ENCODE results near the gene PRKG2.

Gene PRKG2

DNA sequence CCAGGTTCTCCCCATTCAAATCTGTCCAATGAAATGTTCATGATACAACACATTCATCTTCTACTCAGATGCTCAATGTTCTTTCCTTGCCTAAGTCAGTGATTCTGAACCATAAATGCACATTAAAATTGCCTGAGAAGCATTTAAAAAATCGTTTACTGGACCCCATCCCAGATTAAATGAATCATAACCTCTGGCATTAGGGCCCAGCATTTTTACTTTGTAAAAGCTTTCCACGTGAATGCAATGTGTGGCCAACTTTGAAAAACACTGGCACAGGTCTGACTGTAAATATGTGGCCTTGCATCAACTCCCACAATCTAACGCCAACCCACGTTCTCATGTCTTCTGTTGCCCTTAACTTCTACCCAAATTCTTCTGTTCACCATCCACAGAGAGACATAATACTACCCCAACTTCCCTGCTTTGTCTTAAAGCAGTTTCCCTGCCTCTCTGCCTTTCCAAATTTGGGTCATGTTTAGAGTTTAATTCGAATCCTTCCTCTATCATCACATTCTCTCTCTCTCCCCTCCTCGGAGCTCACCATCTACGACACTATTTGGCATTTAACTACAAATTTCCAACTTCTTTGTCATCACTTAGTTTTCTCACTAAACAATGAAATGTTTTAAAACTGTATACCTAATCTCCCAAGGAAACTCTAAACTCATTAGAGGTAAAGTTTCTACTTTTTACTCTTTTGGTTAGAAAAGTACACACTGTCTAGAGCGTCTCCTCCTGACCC is 78.7 kb downstream of the PRKG2 start:
- no peaks in the 10 kb centered on the region for H3K4me1 ChIP-seq (ENCODE audit: insufficient read depth, low read length)
- no peak overlapping the region for H3K4me3 ChIP-seq (ENCODE audit: low read length)
- H3K27me3 ChIP-seq (ENCODE audit: insufficient read depth, low read length) = no peaks in the 10 kb centered on the region
- no peaks in the 10 kb centered on the region for H3K36me3 ChIP-seq (ENCODE audit: insufficient read depth, low read length)
- H2AFZ ChIP-seq (ENCODE audit: low read depth, low read length) = no peak overlapping the region
- no peaks in the 10 kb centered on the region for H3K9me3 ChIP-seq (ENCODE audit: low read length)

DNA sequence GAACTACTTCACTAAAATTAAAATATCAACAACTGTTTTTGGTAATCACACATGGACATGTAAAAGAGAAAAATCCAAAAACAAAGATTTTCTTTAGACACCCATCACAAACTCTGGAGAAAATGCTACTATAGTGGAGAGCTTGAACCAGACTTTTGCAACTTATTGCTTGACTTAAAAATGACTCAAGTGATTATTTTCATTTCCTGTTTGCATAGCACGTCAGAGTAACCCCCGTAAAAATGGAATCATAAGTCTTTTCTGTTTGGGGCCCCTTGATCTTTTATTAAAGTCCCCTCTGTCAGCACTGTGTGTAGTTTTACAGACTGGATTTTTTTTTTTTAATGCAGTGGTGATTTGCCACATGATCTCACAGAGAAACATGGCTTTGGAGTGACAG is 79.5 kb downstream of the PRKG2 start:
- Histone ChIP-seq H3K9me3 (ENCODE audit: low read length) (no peaks in the 10 kb centered on the region), H3K4me3 (ENCODE audit: low read length) (no peak overlapping the region), H3K36me3 (ENCODE audit: insufficient read depth, low read length) (no peaks in the 10 kb centered on the region), H3K4me1 (ENCODE audit: insufficient read depth, low read length) (no peaks in the 10 kb centered on the region), H3K27me3 (ENCODE audit: insufficient read depth, low read length) (no peaks in the 10 kb centered on the region), H2AFZ (ENCODE audit: low read depth, low read length) (no peak overlapping the region)

DNA sequence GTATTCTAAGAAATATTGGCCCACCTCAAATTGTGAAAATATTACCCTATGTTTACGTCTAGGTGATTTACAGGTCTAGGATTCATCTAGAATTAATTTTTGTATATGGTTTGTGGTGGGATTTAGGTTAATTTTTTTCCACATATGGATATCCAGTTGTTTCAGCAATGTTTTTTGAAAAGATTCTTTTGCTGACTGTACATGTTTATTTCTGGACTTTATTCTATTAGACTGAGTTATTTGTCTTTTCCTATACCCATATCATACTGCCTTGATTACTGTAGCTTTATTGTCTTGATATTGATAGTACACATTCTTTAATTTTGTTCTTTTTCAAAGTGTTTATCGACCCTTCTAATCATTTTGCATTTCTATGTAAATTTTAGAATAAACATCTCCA is 83.5 kb downstream of the PRKG2 start:
- Histone ChIP-seq H3K9me3 (ENCODE audit: low read length) (no peaks in the 10 kb centered on the region), H3K4me3 (ENCODE audit: low read length) (no peak overlapping the region), H3K27me3 (ENCODE audit: insufficient read depth, low read length) (no peaks in the 10 kb centered on the region), H2AFZ (ENCODE audit: low read depth, low read length) (no peak overlapping the region), H3K4me1 (ENCODE audit: insufficient read depth, low read length) (no peaks in the 10 kb centered on the region), H3K36me3 (ENCODE audit: insufficient read depth, low read length) (no peaks in the 10 kb centered on the region)

DNA sequence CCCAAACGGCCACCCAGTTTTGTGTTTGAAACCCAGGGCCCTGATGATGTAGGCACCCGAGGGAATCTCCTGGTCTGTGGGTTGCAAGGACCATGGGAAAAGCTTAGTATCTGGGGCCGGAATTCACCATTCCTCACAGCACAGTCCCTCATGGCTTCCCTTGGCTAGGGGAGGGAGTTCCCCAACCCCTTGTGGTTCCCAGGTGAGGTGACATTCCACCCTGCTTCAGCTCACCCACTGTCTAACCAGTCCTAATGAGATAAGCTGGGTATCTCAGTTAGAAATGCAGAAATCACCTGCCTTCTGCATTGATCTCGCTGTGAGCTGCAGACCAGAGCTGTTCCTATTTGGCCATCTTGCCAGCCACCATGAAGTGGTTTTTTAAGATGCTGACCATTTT is 84.0 kb downstream of the PRKG2 start:
- Histone ChIP-seq H3K36me3 (ENCODE audit: insufficient read depth, low read length) (no peaks in the 10 kb centered on the region), H2AFZ (ENCODE audit: low read depth, low read length) (no peak overlapping the region), H3K9me3 (ENCODE audit: low read length) (no peaks in the 10 kb centered on the region), H3K27me3 (ENCODE audit: insufficient read depth, low read length) (no peaks in the 10 kb centered on the region), H3K4me3 (ENCODE audit: low read length) (no peak overlapping the region), H3K4me1 (ENCODE audit: insufficient read depth, low read length) (no peaks in the 10 kb centered on the region)

- no peak overlapping the region for H2AFZ ChIP-seq (ENCODE audit: low read depth, low read length)
- H3K9me3 ChIP-seq (ENCODE audit: low read length) = no peaks in the 10 kb centered on the region
- no peaks in the 10 kb centered on the region for H3K36me3 ChIP-seq (ENCODE audit: insufficient read depth, low read length)
Observed at GRCh38 chr4:81130569-81130968, 84.5 kb downstream of the PRKG2 start.

GRCh38 chr4:81120055-81120454 is 95.0 kb downstream of the PRKG2 start:
- Histone ChIP-seq H3K36me3 (ENCODE audit: insufficient read depth, low read length) (no peaks in the 10 kb centered on the region), H3K9me3 (ENCODE audit: low read length) (no peaks in the 10 kb centered on the region), H3K4me1 (ENCODE audit: insufficient read depth, low read length) (no peaks in the 10 kb centered on the region), H2AFZ (ENCODE audit: low read depth, low read length) (no peak overlapping the region), H3K27me3 (ENCODE audit: insufficient read depth, low read length) (no peaks in the 10 kb centered on the region), H3K4me3 (ENCODE audit: low read length) (no peak overlapping the region)

More at GRCh38 chr4:81130569-81130968, 84.5 kb downstream of the PRKG2 start:
- Histone ChIP-seq H3K4me1 (ENCODE audit: insufficient read depth, low read length) (no peaks in the 10 kb centered on the region), H3K4me3 (ENCODE audit: low read length) (no peak overlapping the region), H3K27me3 (ENCODE audit: insufficient read depth, low read length) (no peaks in the 10 kb centered on the region)

GRCh38 chr4:81118086-81118485 is 96.9 kb downstream of the PRKG2 start:
- Histone ChIP-seq H3K27me3 (ENCODE audit: insufficient read depth, low read length) (no peaks in the 10 kb centered on the region), H3K4me1 (ENCODE audit: insufficient read depth, low read length) (no peaks in the 10 kb centered on the region), H3K4me3 (ENCODE audit: low read length) (no peak overlapping the region), H3K9me3 (ENCODE audit: low read length) (no peaks in the 10 kb centered on the region), H2AFZ (ENCODE audit: low read depth, low read length) (no peak overlapping the region), H3K36me3 (ENCODE audit: insufficient read depth, low read length) (no peaks in the 10 kb centered on the region)

DNA sequence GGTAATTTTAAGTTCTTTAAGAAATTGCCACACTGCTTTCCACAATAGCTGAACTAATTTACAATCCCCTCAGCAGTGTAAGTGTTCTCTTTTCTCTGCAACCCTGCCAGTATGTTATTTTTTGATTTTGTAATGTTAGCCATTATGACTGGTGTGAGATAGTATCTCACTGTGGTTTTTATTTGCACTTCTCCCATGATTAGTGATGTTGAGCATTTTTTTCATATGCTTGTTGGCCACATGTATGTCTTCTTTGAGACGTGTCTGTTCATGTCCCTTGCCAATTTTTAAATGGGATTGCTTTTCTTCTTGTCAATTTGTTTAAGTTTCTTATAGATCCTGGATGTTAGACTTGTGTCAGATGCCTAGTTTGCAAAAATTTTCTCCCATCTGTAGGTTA is 98.5 kb downstream of the PRKG2 start:
- no peaks in the 10 kb centered on the region for H3K36me3 ChIP-seq (ENCODE audit: insufficient read depth, low read length)
- H3K4me3 ChIP-seq (ENCODE audit: low read length) = no peak overlapping the region
- no peak overlapping the region for H2AFZ ChIP-seq (ENCODE audit: low read depth, low read length)
- H3K27me3 ChIP-seq (ENCODE audit: insufficient read depth, low read length) = no peaks in the 10 kb centered on the region
- H3K4me1 ChIP-seq (ENCODE audit: insufficient read depth, low read length) = no peaks in the 10 kb centered on the region
- no peaks in the 10 kb centered on the region for H3K9me3 ChIP-seq (ENCODE audit: low read length)

DNA sequence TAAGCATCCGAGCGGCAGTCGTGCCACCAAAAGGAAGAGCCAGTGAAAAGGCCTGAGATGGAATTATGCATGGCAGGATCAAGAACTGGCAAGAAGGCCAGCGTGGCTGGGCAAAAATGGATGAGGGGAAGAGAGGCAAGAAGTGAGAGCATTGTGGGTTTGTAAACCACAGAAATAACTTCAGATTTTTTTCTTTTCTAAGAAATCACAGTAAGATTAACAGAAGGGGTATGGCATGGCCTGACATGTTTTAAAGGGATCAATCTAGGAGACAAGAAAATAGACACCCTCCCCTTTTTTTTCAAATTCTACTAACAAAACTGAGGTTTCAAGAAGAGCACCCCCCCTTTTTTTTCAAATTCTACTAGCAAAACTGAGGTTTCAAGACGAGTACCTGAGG is 102.0 kb downstream of the PRKG2 start:
- Histone ChIP-seq H3K4me1 (ENCODE audit: insufficient read depth, low read length) (no peaks in the 10 kb centered on the region), H3K9me3 (ENCODE audit: low read length) (no peaks in the 10 kb centered on the region), H3K27me3 (ENCODE audit: insufficient read depth, low read length) (no peaks in the 10 kb centered on the region), H3K4me3 (ENCODE audit: low read length) (no peak overlapping the region), H3K36me3 (ENCODE audit: insufficient read depth, low read length) (no peaks in the 10 kb centered on the region), H2AFZ (ENCODE audit: low read depth, low read length) (no peak overlapping the region)

- no peaks in the 10 kb centered on the region for H3K27me3 ChIP-seq (ENCODE audit: insufficient read depth, low read length)
- H3K4me1 ChIP-seq (ENCODE audit: insufficient read depth, low read length) = no peaks in the 10 kb centered on the region
- H3K4me3 ChIP-seq (ENCODE audit: low read length) = no peak overlapping the region
- H3K9me3 ChIP-seq (ENCODE audit: low read length) = no peaks in the 10 kb centered on the region
- no peak overlapping the region for H2AFZ ChIP-seq (ENCODE audit: low read depth, low read length)
- H3K36me3 ChIP-seq (ENCODE audit: insufficient read depth, low read length) = no peaks in the 10 kb centered on the region
Observed at GRCh38 chr4:81109356-81109755, 105.7 kb downstream of the PRKG2 start.

DNA sequence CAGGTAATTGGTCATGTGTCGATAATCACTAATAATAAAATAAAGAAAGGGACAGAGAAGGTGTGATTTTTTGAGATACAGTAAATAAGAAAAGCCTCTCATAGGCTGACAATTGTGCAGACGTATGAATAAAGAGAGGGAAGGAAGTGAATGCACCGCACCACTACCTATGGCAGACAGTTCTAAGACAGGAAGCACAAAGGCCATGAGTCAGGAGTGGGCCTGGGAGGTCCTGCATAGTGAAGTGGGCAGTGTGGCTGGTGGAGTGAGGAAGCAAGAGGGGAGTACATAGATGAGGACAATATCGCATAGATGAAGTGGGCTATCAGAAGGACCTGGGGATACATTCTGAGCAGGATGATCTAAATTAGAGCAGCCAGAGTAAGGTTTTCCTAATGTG is 108.9 kb downstream of the PRKG2 start:
- H2AFZ ChIP-seq (ENCODE audit: low read depth, low read length) = no peak overlapping the region
- H3K9me3 ChIP-seq (ENCODE audit: low read length) = no peaks in the 10 kb centered on the region
- H3K4me1 ChIP-seq (ENCODE audit: insufficient read depth, low read length) = no peaks in the 10 kb centered on the region
- no peak overlapping the region for H3K4me3 ChIP-seq (ENCODE audit: low read length)
- H3K27me3 ChIP-seq (ENCODE audit: insufficient read depth, low read length) = no peaks in the 10 kb centered on the region
- no peaks in the 10 kb centered on the region for H3K36me3 ChIP-seq (ENCODE audit: insufficient read depth, low read length)

DNA sequence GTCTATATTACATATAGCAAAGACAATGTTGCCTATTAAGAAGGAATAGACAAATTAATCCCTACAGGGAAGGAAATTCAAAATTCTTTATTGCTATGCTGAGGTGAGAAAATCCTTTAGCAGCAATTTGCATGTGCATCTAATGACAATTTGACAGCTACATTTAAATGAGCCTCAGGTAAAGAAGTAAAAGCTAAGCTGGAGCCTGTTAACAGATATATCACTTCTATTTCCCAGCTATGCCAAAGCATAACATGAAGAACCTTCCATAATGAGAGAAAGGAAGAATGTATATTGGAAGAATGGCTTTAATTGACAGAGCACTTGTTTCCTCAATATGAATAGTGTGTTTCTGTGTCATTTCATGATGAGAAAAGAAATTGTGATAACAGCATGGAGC is 112.9 kb downstream of the PRKG2 start:
- Histone ChIP-seq H2AFZ (ENCODE audit: low read depth, low read length) (no peak overlapping the region), H3K9me3 (ENCODE audit: low read length) (no peaks in the 10 kb centered on the region), H3K4me1 (ENCODE audit: insufficient read depth, low read length) (no peaks in the 10 kb centered on the region), H3K36me3 (ENCODE audit: insufficient read depth, low read length) (no peaks in the 10 kb centered on the region), H3K27me3 (ENCODE audit: insufficient read depth, low read length) (no peaks in the 10 kb centered on the region), H3K4me3 (ENCODE audit: low read length) (no peak overlapping the region)

DNA sequence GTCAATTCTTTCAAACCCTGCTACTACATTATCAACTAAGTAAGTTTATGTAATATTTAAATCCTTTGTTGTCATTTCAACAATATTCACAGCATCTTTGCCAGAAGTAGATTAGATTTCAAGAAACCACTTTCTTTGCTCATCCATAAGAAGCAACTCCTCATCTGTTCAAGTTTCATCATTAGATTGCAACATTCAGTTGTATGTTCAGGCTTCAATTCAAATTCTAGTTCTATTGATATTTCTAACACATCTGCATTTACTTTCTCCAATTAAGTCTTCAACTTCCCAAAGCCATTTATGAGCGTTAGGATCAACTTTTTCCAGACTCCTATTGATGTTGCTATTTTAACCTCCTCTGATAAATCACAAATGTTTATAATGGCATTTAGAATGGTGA is 118.5 kb downstream of the PRKG2 start:
- Histone ChIP-seq H3K36me3 (ENCODE audit: insufficient read depth, low read length) (no peaks in the 10 kb centered on the region), H3K4me3 (ENCODE audit: low read length) (no peak overlapping the region), H3K4me1 (ENCODE audit: insufficient read depth, low read length) (no peaks in the 10 kb centered on the region), H3K27me3 (ENCODE audit: insufficient read depth, low read length) (no peaks in the 10 kb centered on the region), H3K9me3 (ENCODE audit: low read length) (no peaks in the 10 kb centered on the region), H2AFZ (ENCODE audit: low read depth, low read length) (no peak overlapping the region)

DNA sequence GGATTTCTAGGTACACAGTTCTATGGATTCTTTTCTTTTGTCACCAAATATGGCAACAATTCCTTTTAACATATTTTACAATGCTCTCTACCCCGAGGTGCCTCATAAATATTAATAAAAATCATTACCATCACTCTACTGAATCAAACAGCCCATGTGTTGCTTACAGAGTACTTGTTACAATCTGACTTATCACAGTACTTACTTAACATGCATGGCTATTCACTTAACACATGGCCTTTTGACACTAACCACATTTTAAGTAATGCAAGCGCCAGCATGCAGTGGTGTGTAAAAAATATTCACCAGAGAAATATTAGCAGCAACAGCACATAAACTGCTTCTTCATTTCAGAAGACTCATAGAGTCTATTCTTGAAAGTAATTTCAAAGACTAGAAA is 119.6 kb downstream of the PRKG2 start:
- H3K36me3 ChIP-seq (ENCODE audit: insufficient read depth, low read length) = no peaks in the 10 kb centered on the region
- H3K4me3 ChIP-seq (ENCODE audit: low read length) = no peak overlapping the region
- no peaks in the 10 kb centered on the region for H3K9me3 ChIP-seq (ENCODE audit: low read length)
- H2AFZ ChIP-seq (ENCODE audit: low read depth, low read length) = no peak overlapping the region
- H3K27me3 ChIP-seq (ENCODE audit: insufficient read depth, low read length) = no peaks in the 10 kb centered on the region
- H3K4me1 ChIP-seq (ENCODE audit: insufficient read depth, low read length) = no peaks in the 10 kb centered on the region
